HepG2 (cell line): ENCODE data around the gene MT4. TPM values are rescaled to one million over a fixed set of nuclear protein-coding genes. Genes with fewer than 3 reads are reported as not detected.

Source experiments
- BRCA1 ChIP-seq: sonication (generic); formaldehyde crosslinking; IDR thresholded peaks from 2 replicates; pipeline ENCODE4 v1.4.0; 2020; ENCODE audit warnings: missing genetic modification reagents
- DNMT3B ChIP-seq: conservative IDR thresholded peaks from 2 replicates; pipeline ENCODE4 v1.6.1; 2016; ENCODE audit warnings: missing biosample characterization, control low read depth
- FOXK1 ChIP-seq: sonication (generic); formaldehyde crosslinking; IDR thresholded peaks from 2 replicates; pipeline ENCODE4 v1.4.0; 2020; ENCODE audit warnings: low read depth, missing genetic modification reagents, borderline replicate concordance
- HHEX ChIP-seq: IDR thresholded peaks from 2 replicates; pipeline ENCODE4 v1.6.1; 2016; ENCODE audit warnings: control low read depth
- HOXA9 ChIP-seq: sonication (generic); formaldehyde crosslinking; IDR thresholded peaks from 2 replicates; pipeline ENCODE4 v1.8.1; 2022; ENCODE audit warnings: missing genetic modification reagents, mild to moderate bottlenecking, moderate library complexity, borderline replicate concordance
- SALL2 ChIP-seq: sonication (generic); formaldehyde crosslinking; IDR thresholded peaks from 2 replicates; pipeline ENCODE4 v1.8.1; 2023; ENCODE audit warnings: mild to moderate bottlenecking, missing genetic modification reagents, inconsistent platforms
- SRF ChIP-seq: IDR thresholded peaks from 2 replicates; pipeline ENCODE4 v1.6.1; 2011; ENCODE audit warnings: mild to moderate bottlenecking, low read depth, low read length, moderate library complexity
- TFDP1 ChIP-seq: IDR thresholded peaks from 2 replicates; pipeline ENCODE4 v1.6.1; 2016; ENCODE audit warnings: missing compliant biosample characterization, missing genetic modification reagents, borderline replicate concordance
- UBTF ChIP-seq: sonication (generic); formaldehyde crosslinking; IDR thresholded peaks from 2 replicates; pipeline ENCODE4 v1.4.0; 2020; ENCODE audit warnings: mild to moderate bottlenecking, missing genetic modification reagents
- ZFP37 ChIP-seq: sonication (generic); formaldehyde crosslinking; IDR thresholded peaks from 2 replicates; pipeline ENCODE4 v1.4.0; 2020; ENCODE audit warnings: missing genetic modification reagents, borderline replicate concordance
- ZNF337 ChIP-seq: sonication (generic); formaldehyde crosslinking; IDR thresholded peaks from 2 replicates; pipeline ENCODE4 v1.5.1; 2020; ENCODE audit warnings: missing genetic modification reagents, low read depth, mild to moderate bottlenecking, borderline replicate concordance
- ZNF451 ChIP-seq: sonication (generic); formaldehyde crosslinking; IDR thresholded peaks from 2 replicates; pipeline ENCODE4 v1.5.0; 2020; ENCODE audit warnings: mild to moderate bottlenecking, missing genetic modification reagents
- ZNF558 ChIP-seq: sonication (generic); formaldehyde crosslinking; IDR thresholded peaks from 2 replicates; pipeline ENCODE4 v1.9.0; 2022; ENCODE audit warnings: mild to moderate bottlenecking, missing genetic modification reagents, borderline replicate concordance
- ZNF563 ChIP-seq: sonication (generic); formaldehyde crosslinking; IDR thresholded peaks from 2 replicates; pipeline ENCODE4 v1.8.0; 2022; ENCODE audit warnings: mild to moderate bottlenecking, moderate library complexity, missing genetic modification reagents
- ZNF850 ChIP-seq: sonication (generic); formaldehyde crosslinking; conservative IDR thresholded peaks from 2 replicates; pipeline ENCODE4 v1.9.0; 2021; ENCODE audit warnings: mild to moderate bottlenecking, missing genetic modification reagents
- ZSCAN12 ChIP-seq: sonication (generic); formaldehyde crosslinking; IDR thresholded peaks from 2 replicates; pipeline ENCODE4 v1.9.0; 2021; ENCODE audit warnings: mild to moderate bottlenecking, missing genetic modification reagents
- polyA plus RNA-seq, 8 experiments: library from polyadenylated mRNA; depleted of rRNA in 3 of 8; stranded (reverse) in 7 of 8; unstranded in 1 of 8; fragments of >200 nt; fragmentation: Illumina TruSeq in 4 of 8; extraction: Trizol in 4 of 8; gene quantifications; 2 replicates each; pipeline versions ENCODE4 v1.2.1 to v1.2.3, GENCODE V29; 2011 to 2016; ENCODE audit warnings: low read depth in 4 of 8, missing spikeins in 1 of 8, mixed read lengths in 1 of 8; ENCODE audit not compliant: insufficient read depth in 1 of 8
- total RNA-seq, 5 experiments: library from RNA; depleted of rRNA; stranded (reverse); fragments of >200 nt; fragmentation: Illumina TruSeq; extraction: Trizol; gene quantifications; 2 replicates each; pipeline ENCODE4 v1.2.3, GENCODE V29; 2016; ENCODE audit warnings: low read depth in 1 of 5
- TF ChIP-seq, protein P1 (sequence below): sonication (generic); formaldehyde crosslinking; IDR thresholded peaks from 2 replicates; pipeline ENCODE4 v1.5.0; 2020; ENCODE audit warnings: mild to moderate bottlenecking, missing genetic modification reagents, borderline replicate concordance

The MT4 gene
- total and polyA plus RNA-seq, 2 of the 13 experiments (the other 11 are each of a cell fraction or from before 2014, with no cell fraction given), result not detected

- TF ChIP-seq UBTF (CRISPR knock-in tag) (peak; percentile 92), HHEX (CRISPR knock-in tag) (no peak), SALL2 (CRISPR knock-in tag) (peak; percentile 49; the same call in 1 of the 2 replicates), ZNF850 (CRISPR knock-in tag) (peak; percentile 88), BRCA1 (CRISPR knock-in tag) (peak; percentile 32; the same call in 1 of the 2 replicates), FOXK1 (CRISPR knock-in tag) (peak; percentile 76; the same call in 1 of the 2 replicates), DNMT3B (0 out of 2 replicates have a peak, but pooled peaks have one; percentile 20), ZFP37 (CRISPR knock-in tag) (peak; percentile 89; the same call in 1 of the 2 replicates), TFDP1 (CRISPR knock-in tag) (peak; percentile 74; the same call in 1 of the 2 replicates), ZSCAN12 (CRISPR knock-in tag) (no peak), ZNF558 (CRISPR knock-in tag) (no peak), ZNF337 (no peak), HOXA9 (CRISPR knock-in tag) (no peak), ZNF451 (CRISPR knock-in tag) (peak; percentile 82; the same call in 1 of the 2 replicates), ZNF563 (peak; percentile 53; the same call in 1 of the 2 replicates), SRF (no peak)
- TF ChIP-seq, protein P1, sequence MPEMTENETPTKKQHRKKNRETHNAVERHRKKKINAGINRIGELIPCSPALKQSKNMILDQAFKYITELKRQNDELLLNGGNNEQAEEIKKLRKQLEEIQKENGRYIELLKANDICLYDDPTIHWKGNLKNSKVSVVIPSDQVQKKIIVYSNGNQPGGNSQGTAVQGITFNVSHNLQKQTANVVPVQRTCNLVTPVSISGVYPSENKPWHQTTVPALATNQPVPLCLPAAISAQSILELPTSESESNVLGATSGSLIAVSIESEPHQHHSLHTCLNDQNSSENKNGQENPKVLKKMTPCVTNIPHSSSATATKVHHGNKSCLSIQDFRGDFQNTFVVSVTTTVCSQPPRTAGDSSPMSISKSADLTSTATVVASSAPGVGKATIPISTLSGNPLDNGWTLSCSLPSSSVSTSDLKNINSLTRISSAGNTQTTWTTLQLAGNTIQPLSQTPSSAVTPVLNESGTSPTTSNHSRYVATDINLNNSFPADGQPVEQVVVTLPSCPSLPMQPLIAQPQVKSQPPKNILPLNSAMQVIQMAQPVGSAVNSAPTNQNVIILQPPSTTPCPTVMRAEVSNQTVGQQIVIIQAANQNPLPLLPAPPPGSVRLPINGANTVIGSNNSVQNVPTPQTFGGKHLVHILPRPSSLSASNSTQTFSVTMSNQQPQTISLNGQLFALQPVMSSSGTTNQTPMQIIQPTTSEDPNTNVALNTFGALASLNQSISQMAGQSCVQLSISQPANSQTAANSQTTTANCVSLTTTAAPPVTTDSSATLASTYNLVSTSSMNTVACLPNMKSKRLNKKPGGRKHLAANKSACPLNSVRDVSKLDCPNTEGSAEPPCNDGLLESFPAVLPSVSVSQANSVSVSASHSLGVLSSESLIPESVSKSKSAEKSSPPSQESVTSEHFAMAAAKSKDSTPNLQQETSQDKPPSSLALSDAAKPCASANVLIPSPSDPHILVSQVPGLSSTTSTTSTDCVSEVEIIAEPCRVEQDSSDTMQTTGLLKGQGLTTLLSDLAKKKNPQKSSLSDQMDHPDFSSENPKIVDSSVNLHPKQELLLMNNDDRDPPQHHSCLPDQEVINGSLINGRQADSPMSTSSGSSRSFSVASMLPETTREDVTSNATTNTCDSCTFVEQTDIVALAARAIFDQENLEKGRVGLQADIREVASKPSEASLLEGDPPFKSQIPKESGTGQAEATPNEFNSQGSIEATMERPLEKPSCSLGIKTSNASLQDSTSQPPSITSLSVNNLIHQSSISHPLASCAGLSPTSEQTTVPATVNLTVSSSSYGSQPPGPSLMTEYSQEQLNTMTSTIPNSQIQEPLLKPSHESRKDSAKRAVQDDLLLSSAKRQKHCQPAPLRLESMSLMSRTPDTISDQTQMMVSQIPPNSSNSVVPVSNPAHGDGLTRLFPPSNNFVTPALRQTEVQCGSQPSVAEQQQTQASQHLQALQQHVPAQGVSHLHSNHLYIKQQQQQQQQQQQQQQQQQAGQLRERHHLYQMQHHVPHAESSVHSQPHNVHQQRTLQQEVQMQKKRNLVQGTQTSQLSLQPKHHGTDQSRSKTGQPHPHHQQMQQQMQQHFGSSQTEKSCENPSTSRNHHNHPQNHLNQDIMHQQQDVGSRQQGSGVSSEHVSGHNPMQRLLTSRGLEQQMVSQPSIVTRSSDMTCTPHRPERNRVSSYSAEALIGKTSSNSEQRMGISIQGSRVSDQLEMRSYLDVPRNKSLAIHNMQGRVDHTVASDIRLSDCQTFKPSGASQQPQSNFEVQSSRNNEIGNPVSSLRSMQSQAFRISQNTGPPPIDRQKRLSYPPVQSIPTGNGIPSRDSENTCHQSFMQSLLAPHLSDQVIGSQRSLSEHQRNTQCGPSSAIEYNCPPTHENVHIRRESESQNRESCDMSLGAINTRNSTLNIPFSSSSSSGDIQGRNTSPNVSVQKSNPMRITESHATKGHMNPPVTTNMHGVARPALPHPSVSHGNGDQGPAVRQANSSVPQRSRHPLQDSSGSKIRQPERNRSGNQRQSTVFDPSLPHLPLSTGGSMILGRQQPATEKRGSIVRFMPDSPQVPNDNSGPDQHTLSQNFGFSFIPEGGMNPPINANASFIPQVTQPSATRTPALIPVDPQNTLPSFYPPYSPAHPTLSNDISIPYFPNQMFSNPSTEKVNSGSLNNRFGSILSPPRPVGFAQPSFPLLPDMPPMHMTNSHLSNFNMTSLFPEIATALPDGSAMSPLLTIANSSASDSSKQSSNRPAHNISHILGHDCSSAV, result 0 out of 2 replicates have a peak, but pooled peaks have one; percentile 76
These were observed 45.2 kb upstream of the MT4 start, which contains the start of gene BBS2 (continued) for GRCh38 chr16:56519459-56520250.
